Measurements from ENCODE around the gene SNRNP200.

The SNRNP200 gene

DNA sequence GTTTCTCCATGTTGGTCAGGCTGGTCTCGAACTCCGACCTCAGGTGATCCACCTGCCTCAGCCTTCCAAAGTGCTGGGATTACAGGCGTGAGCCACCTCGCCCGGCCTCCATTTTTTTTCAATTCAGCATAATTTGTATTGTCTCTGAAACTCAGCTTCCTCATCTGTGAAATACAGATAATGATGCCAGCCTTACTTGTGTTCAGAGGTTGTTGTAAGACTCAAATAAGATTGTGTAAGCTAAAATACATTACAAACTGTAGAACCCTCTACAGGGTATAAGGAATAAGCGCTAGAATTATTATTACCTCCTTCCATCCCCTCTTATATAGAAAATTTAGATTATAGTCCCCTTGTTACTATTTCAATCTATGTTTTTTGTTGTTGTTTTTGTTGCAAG, 71.9 kb downstream of the SNRNP200 start:
- ChIA-PET POLR2A (interaction anchor here (0.6 kb wide), 2 partner anchors 14 to 23 kb away, joined by 3 read pairs; no protein-coding TSS in a partner anchor), CTCF (interaction anchor here (0.7 to 1.7 kb wide), 4 partner anchors 13 to 33 kb away, joined by 3 to 4 read pairs (median 3); no protein-coding TSS in a partner anchor)
- H3K4me1 ChIP-seq (ENCODE audit: control insufficient read depth, insufficient read depth, low read length) = no peaks in the 10 kb centered on the region
- no peaks in the 10 kb centered on the region for H3K9me3 ChIP-seq (ENCODE audit: control insufficient read depth, insufficient read depth, low read depth, low read length)
- no peak overlapping the region for H3K4me3 ChIP-seq (ENCODE audit: low read depth, low read length)
- H3K36me3 ChIP-seq (ENCODE audit: control insufficient read depth in 2 of 2, insufficient read depth in 1 of 2, low read length in 2 of 2) = no peaks in the 10 kb centered on the region
- no peak for TF ChIP-seq ZNF37A (tag by site-specific recombination; IDR thresholded peaks at IDR 0.05)
- no peak overlapping the region for H3K27ac ChIP-seq (ENCODE audit: extremely low read depth, low read depth, low read length)

DNA sequence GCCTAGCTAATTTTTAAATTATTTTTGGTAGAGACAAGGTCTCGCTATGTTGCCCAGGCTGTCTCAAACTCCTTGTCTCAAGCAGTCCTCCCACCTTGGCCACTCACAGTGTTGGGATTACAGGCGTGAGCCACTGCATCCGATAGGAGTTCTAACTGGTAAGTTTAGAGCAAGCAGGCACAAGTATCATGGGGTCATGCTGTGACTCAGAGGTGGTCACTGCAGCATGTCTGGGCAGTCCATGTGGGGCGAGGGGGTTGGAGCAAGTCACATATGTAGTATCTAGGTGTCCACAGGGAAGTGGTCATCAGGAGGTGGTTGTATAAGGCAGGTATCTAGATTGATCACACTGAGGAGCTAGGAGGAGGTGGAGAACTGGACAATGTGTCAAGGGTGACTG, 74.0 kb downstream of the SNRNP200 start:
- Histone ChIP-seq H3K4me3 (ENCODE audit: low read depth, low read length) (no peak overlapping the region), H3K27ac (ENCODE audit: extremely low read depth, low read depth, low read length) (no peak overlapping the region), H3K4me1 (ENCODE audit: control insufficient read depth, insufficient read depth, low read length) (no peaks in the 10 kb centered on the region), H3K36me3 (ENCODE audit: control insufficient read depth in 2 of 2, insufficient read depth in 1 of 2, low read length in 2 of 2) (no peaks in the 10 kb centered on the region; a peak in 1 of 3 replicates), H3K9me3 (ENCODE audit: control insufficient read depth, insufficient read depth, low read depth, low read length) (no peaks in the 10 kb centered on the region)
- TF ChIP-seq ZNF16 (tag by site-specific recombination; IDR thresholded peaks at IDR 0.05; ENCODE audit: low read depth) (no peak), ZNF112 (tag by site-specific recombination; IDR thresholded peaks at IDR 0.05) (no peak), SP2 (tag by site-specific recombination; IDR thresholded peaks at IDR 0.05) (no peak), MYNN (tag by site-specific recombination; IDR thresholded peaks at IDR 0.05; ENCODE audit: borderline replicate concordance) (no peak), REPIN1 (tag by site-specific recombination; IDR thresholded peaks at IDR 0.05; ENCODE audit: low read depth) (no peak), YY1 (tag by site-specific recombination; IDR thresholded peaks at IDR 0.05) (no peak), ZNF24 (tag by site-specific recombination; IDR thresholded peaks at IDR 0.05) (no peak)
- TF ChIP-seq, protein P1, sequence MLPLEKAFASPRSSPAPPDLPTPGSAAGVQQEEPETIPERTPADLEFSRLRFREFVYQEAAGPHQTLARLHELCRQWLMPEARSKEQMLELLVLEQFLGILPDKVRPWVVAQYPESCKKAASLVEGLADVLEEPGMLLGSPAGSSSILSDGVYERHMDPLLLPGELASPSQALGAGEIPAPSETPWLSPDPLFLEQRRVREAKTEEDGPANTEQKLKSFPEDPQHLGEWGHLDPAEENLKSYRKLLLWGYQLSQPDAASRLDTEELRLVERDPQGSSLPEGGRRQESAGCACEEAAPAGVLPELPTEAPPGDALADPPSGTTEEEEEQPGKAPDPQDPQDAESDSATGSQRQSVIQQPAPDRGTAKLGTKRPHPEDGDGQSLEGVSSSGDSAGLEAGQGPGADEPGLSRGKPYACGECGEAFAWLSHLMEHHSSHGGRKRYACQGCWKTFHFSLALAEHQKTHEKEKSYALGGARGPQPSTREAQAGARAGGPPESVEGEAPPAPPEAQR (tag by site-specific recombination; IDR thresholded peaks at IDR 0.05) = no peak
- TF ChIP-seq, protein P2, sequence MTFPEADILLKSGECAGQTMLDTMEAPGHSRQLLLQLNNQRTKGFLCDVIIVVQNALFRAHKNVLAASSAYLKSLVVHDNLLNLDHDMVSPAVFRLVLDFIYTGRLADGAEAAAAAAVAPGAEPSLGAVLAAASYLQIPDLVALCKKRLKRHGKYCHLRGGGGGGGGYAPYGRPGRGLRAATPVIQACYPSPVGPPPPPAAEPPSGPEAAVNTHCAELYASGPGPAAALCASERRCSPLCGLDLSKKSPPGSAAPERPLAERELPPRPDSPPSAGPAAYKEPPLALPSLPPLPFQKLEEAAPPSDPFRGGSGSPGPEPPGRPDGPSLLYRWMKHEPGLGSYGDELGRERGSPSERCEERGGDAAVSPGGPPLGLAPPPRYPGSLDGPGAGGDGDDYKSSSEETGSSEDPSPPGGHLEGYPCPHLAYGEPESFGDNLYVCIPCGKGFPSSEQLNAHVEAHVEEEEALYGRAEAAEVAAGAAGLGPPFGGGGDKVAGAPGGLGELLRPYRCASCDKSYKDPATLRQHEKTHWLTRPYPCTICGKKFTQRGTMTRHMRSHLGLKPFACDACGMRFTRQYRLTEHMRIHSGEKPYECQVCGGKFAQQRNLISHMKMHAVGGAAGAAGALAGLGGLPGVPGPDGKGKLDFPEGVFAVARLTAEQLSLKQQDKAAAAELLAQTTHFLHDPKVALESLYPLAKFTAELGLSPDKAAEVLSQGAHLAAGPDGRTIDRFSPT (tag by site-specific recombination; IDR thresholded peaks at IDR 0.05) = no peak
- ChIA-PET POLR2A (interaction anchor here (0.7 to 2.1 kb wide), 2 partner anchors 23 to 29 kb away, joined by 6 to 9 read pairs; partner anchors contain the start of gene STARD7), CTCF (no interaction called here)

DNA sequence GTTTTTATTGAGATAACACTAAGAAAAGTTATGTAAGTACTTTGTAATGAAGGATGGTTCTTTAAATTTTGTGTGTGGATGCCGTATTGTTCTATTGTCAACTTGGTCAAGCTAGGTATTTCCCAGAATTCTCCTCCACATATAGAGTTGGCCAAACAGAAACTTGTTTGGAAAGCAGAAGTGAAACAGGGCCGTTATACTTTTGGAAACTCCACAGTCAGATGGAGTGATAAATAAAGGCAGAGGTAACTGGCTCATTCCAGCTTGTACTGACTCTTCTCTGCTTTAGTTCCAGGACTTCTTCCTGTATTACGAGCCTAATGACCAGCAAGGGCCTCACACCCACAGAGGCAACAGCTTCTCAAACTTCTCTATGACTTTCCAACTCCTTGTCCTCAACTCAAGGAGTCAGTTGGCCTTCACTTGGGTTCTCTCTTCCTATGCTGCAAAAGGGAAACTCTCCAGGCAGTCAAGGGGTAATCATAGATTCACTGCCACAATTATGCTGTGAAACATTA, 80.3 kb downstream of the SNRNP200 start:
- POLR2A ChIA-PET = no interaction called here
- no peak for TF ChIP-seq ZNF596 (tag by site-specific recombination; IDR thresholded peaks at IDR 0.05)
- TF ChIP-seq, protein P3, sequence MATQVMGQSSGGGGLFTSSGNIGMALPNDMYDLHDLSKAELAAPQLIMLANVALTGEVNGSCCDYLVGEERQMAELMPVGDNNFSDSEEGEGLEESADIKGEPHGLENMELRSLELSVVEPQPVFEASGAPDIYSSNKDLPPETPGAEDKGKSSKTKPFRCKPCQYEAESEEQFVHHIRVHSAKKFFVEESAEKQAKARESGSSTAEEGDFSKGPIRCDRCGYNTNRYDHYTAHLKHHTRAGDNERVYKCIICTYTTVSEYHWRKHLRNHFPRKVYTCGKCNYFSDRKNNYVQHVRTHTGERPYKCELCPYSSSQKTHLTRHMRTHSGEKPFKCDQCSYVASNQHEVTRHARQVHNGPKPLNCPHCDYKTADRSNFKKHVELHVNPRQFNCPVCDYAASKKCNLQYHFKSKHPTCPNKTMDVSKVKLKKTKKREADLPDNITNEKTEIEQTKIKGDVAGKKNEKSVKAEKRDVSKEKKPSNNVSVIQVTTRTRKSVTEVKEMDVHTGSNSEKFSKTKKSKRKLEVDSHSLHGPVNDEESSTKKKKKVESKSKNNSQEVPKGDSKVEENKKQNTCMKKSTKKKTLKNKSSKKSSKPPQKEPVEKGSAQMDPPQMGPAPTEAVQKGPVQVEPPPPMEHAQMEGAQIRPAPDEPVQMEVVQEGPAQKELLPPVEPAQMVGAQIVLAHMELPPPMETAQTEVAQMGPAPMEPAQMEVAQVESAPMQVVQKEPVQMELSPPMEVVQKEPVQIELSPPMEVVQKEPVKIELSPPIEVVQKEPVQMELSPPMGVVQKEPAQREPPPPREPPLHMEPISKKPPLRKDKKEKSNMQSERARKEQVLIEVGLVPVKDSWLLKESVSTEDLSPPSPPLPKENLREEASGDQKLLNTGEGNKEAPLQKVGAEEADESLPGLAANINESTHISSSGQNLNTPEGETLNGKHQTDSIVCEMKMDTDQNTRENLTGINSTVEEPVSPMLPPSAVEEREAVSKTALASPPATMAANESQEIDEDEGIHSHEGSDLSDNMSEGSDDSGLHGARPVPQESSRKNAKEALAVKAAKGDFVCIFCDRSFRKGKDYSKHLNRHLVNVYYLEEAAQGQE (tag by site-specific recombination; IDR thresholded peaks at IDR 0.05) = no peak
- no peak for TF ChIP-seq KLF9 (tag by site-specific recombination; IDR thresholded peaks at IDR 0.05; ENCODE audit: low read depth)
- Histone ChIP-seq H3K4me1 (ENCODE audit: control insufficient read depth, insufficient read depth, low read length) (no peaks in the 10 kb centered on the region), H3K4me3 (ENCODE audit: low read depth, low read length) (no peak overlapping the region), H3K27ac (ENCODE audit: extremely low read depth, low read depth, low read length) (no peak overlapping the region), H3K9me3 (ENCODE audit: control insufficient read depth, insufficient read depth, low read depth, low read length) (no peaks in the 10 kb centered on the region), H3K36me3 (ENCODE audit: control insufficient read depth in 2 of 2, insufficient read depth in 1 of 2, low read length in 2 of 2) (no peaks in the 10 kb centered on the region; a peak in 1 of 3 replicates)
- CTCF ChIA-PET = interaction anchor here (0.6 kb wide), 1 partner anchor 25 kb away, joined by 4 read pairs; no protein-coding TSS in a partner anchor
